Measurements from ENCODE around the gene ATP6V1F.
A peak's percentile ranks its signal among the peaks of the same experiment; 100 is the strongest.

Gene ATP6V1F

GRCh38 chr7:128879939-128880746, 17.5 kb downstream of the ATP6V1F start:
- Mint-ChIP-seq H3K4me1 (peaks cover 13% of the 10 kb centered on the region), H3K9me3 (no peaks in the 10 kb centered on the region), H3K4me3 (no peak overlapping the region), H3K27ac (no peak overlapping the region), H3K36me3 (no peaks in the 10 kb centered on the region)
- no peak for ATAC-seq
- no peak for DNase-seq (ENCODE audit: low spot score in 2 of 2)

- no peaks in the 10 kb centered on the region for H3K36me3 Mint-ChIP-seq
- DNase-seq (ENCODE audit: low spot score in 2 of 2) (no peak), ATAC-seq (no peak)
- H3K9me3 Mint-ChIP-seq: no peaks in the 10 kb centered on the region
- peaks cover 13% of the 10 kb centered on the region for H3K4me1 Mint-ChIP-seq
- no peak overlapping the region for H3K4me3 Mint-ChIP-seq
- H3K27ac Mint-ChIP-seq: peak overlapping the region; percentile 76
Measured at GRCh38 chr7:128880791-128881457, 18.3 kb downstream of the ATP6V1F start.

GRCh38 chr7:128881458-128882125, 18.9 kb downstream of the ATP6V1F start:
- DNase-seq (ENCODE audit: low spot score in 2 of 2) (no peak), ATAC-seq (no peak)
- Mint-ChIP-seq H3K36me3 (no peaks in the 10 kb centered on the region), H3K27ac (peak overlapping the region; percentile 76), H3K4me1 (peaks cover 13% of the 10 kb centered on the region), H3K4me3 (no peak overlapping the region), H3K9me3 (no peaks in the 10 kb centered on the region)

GRCh38 chr7:128882134-128882533, 19.5 kb downstream of the ATP6V1F start:
- Mint-ChIP-seq H3K27ac (no peak overlapping the region), H3K9me3 (no peaks in the 10 kb centered on the region)
- no peak for DNase-seq (ENCODE audit: low spot score in 2 of 2)

GRCh38 chr7:128883622-128884448, 21.2 kb downstream of the ATP6V1F start:
- no peaks in the 10 kb centered on the region for H3K36me3 Mint-ChIP-seq
- no peaks in the 10 kb centered on the region for H3K9me3 Mint-ChIP-seq
- peaks cover 13% of the 10 kb centered on the region for H3K4me1 Mint-ChIP-seq
- peak; percentile 84 for ATAC-seq
- peak; percentile 90 to 94 for DNase-seq (ENCODE audit: low spot score in 2 of 2)
- H3K27ac Mint-ChIP-seq: peak overlapping the region; percentile 53
- peak overlapping the region; percentile 63 for H3K4me3 Mint-ChIP-seq

More at GRCh38 chr7:128882134-128882533, 19.5 kb downstream of the ATP6V1F start:
- peaks cover 13% of the 10 kb centered on the region for H3K4me1 Mint-ChIP-seq
- no peak for ATAC-seq
- H3K36me3 Mint-ChIP-seq: no peaks in the 10 kb centered on the region
- H3K4me3 Mint-ChIP-seq: no peak overlapping the region

- Mint-ChIP-seq H3K27ac (no peak overlapping the region), H3K4me3 (peak overlapping the region; percentile 63), H3K36me3 (no peaks in the 10 kb centered on the region), H3K9me3 (no peaks in the 10 kb centered on the region), H3K4me1 (peaks cover 13% of the 10 kb centered on the region)
- no peak for ATAC-seq
- DNase-seq (ENCODE audit: low spot score in 2 of 2): no peak
Measured at GRCh38 chr7:128884561-128885369, 22.1 kb downstream of the ATP6V1F start.

GRCh38 chr7:128885370-128886187, 22.9 kb downstream of the ATP6V1F start:
- no peak for ATAC-seq
- Mint-ChIP-seq H3K4me3 (no peak overlapping the region), H3K4me1 (peaks cover 18% of the 10 kb centered on the region), H3K9me3 (no peaks in the 10 kb centered on the region), H3K27ac (no peak overlapping the region), H3K36me3 (no peaks in the 10 kb centered on the region)
- no peak for DNase-seq (ENCODE audit: low spot score in 2 of 2)

GRCh38 chr7:128886391-128887168, 23.9 kb downstream of the ATP6V1F start:
- no peaks in the 10 kb centered on the region for H3K36me3 Mint-ChIP-seq
- no peaks in the 10 kb centered on the region for H3K9me3 Mint-ChIP-seq
- DNase-seq (ENCODE audit: low spot score in 2 of 2) (no peak), ATAC-seq (no peak)
- H3K27ac Mint-ChIP-seq: no peak overlapping the region
- H3K4me3 Mint-ChIP-seq: no peak overlapping the region
- H3K4me1 Mint-ChIP-seq: peaks cover 18% of the 10 kb centered on the region

- H3K36me3 Mint-ChIP-seq: no peaks in the 10 kb centered on the region
- ATAC-seq: no peak
Measured at GRCh38 chr7:128887169-128888038, 24.7 kb downstream of the ATP6V1F start.

GRCh38 chr7:128888039-128888755, 25.5 kb downstream of the ATP6V1F start:
- Mint-ChIP-seq H3K27ac (no peak overlapping the region), H3K9me3 (no peaks in the 10 kb centered on the region), H3K36me3 (no peaks in the 10 kb centered on the region), H3K4me3 (no peak overlapping the region), H3K4me1 (peaks cover 18% of the 10 kb centered on the region)
- ATAC-seq: no peak
- no peak for DNase-seq (ENCODE audit: low spot score in 2 of 2)

More at GRCh38 chr7:128887169-128888038, 24.7 kb downstream of the ATP6V1F start:
- Mint-ChIP-seq H3K4me1 (peaks cover 18% of the 10 kb centered on the region), H3K27ac (no peak overlapping the region), H3K4me3 (no peak overlapping the region), H3K9me3 (no peaks in the 10 kb centered on the region)
- DNase-seq (ENCODE audit: low spot score in 2 of 2): no peak

- H3K36me3 Mint-ChIP-seq: no peaks in the 10 kb centered on the region
- H3K4me1 Mint-ChIP-seq: peaks cover 13% of the 10 kb centered on the region
- no peaks in the 10 kb centered on the region for H3K9me3 Mint-ChIP-seq
Measured at GRCh38 chr7:128888756-128889095, 26.1 kb downstream of the ATP6V1F start.

GRCh38 chr7:128889121-128889520, 26.5 kb downstream of the ATP6V1F start:
- no peak for ATAC-seq
- no peak overlapping the region for H3K4me3 Mint-ChIP-seq
- no peaks in the 10 kb centered on the region for H3K36me3 Mint-ChIP-seq
- no peaks in the 10 kb centered on the region for H3K9me3 Mint-ChIP-seq
- peaks cover 10% of the 10 kb centered on the region for H3K4me1 Mint-ChIP-seq
- DNase-seq (ENCODE audit: low spot score in 2 of 2): no peak
- no peak overlapping the region for H3K27ac Mint-ChIP-seq

More at GRCh38 chr7:128888756-128889095, 26.1 kb downstream of the ATP6V1F start:
- Mint-ChIP-seq H3K27ac (no peak overlapping the region), H3K4me3 (no peak overlapping the region)
- ATAC-seq: no peak
- no peak for DNase-seq (ENCODE audit: low spot score in 2 of 2)

All from stimulated activated effector memory CD8-positive, alpha-beta T cell treated with anti-CD3 and anti-CD28 coated beads, Interleukin-12 subunit alpha, Interleukin-12 subunit beta, amount 100 ng/mL, for 72 hours (primary cell).